ENCODE data around the gene ABHD16A.

ABHD16A gene

GRCh38 chr6:31732029-31732428 is 28.9 kb upstream of the ABHD16A start:
- no peak for DNase-seq (ENCODE audit: low read depth in 2 of 2, low spot score in 1 of 2)

- no peak for DNase-seq (ENCODE audit: low read depth in 2 of 2, low spot score in 1 of 2)
Observed at GRCh38 chr6:31730631-31731086, 27.5 kb upstream of the ABHD16A start.

GRCh38 chr6:31729979-31730630 is 27.0 kb upstream of the ABHD16A start:
- DNase-seq (ENCODE audit: low read depth in 2 of 2, low spot score in 1 of 2) = peak in 1 of 2 donors; percentile 46

GRCh38 chr6:31729515-31729978 is 26.4 kb upstream of the ABHD16A start:
- peak in 1 of 2 donors; percentile 65 for DNase-seq (ENCODE audit: low read depth in 2 of 2, low spot score in 1 of 2)

- peak in 1 of 2 donors; percentile 65 for DNase-seq (ENCODE audit: low read depth in 2 of 2, low spot score in 1 of 2)
Observed at GRCh38 chr6:31728767-31729514, 25.8 kb upstream of the ABHD16A start, which contains the start of gene DDAH2. Gene DDAH2, minus strand, starts transcription at chr6:31729299. Its CDS starts 138 bp downstream, at chr6:31729161.

- DNase-seq (ENCODE audit: low read depth in 2 of 2, low spot score in 1 of 2) = no peak
Observed at GRCh38 chr6:31727717-31728671, 24.9 kb upstream of the ABHD16A start.

- DNase-seq (ENCODE audit: low read depth in 2 of 2, low spot score in 1 of 2) = no peak
Observed at GRCh38 chr6:31727034-31727716, 24.1 kb upstream of the ABHD16A start.

GRCh38 chr6:31725502-31726350 is 22.6 kb upstream of the ABHD16A start:
- DNase-seq (ENCODE audit: low read depth in 2 of 2, low spot score in 1 of 2) = no peak

- no peak for DNase-seq (ENCODE audit: low read depth in 2 of 2, low spot score in 1 of 2)
Observed at GRCh38 chr6:31723980-31724691, 21.0 kb upstream of the ABHD16A start.

- no peak for DNase-seq (ENCODE audit: low read depth in 2 of 2, low spot score in 1 of 2)
Observed at GRCh38 chr6:31723245-31723979, 20.3 kb upstream of the ABHD16A start, which contains the start of gene MPIG6B. Gene MPIG6B, plus strand, starts transcription at chr6:31723373. Its CDS starts 11 bp downstream, at chr6:31723384.

GRCh38 chr6:31722173-31722572 is 19.0 kb upstream of the ABHD16A start:
- DNase-seq (ENCODE audit: low read depth in 2 of 2, low spot score in 1 of 2) = no peak

- no peak for DNase-seq (ENCODE audit: low read depth in 2 of 2, low spot score in 1 of 2)
Observed at GRCh38 chr6:31721351-31722020, 18.4 kb upstream of the ABHD16A start, which contains the start of gene LY6G6C. Gene LY6G6C, minus strand, starts transcription at chr6:31721746. Its CDS starts 67 bp downstream, at chr6:31721679.

- no peak for DNase-seq (ENCODE audit: low read depth in 2 of 2, low spot score in 1 of 2)
Observed at GRCh38 chr6:31720196-31720770, 17.2 kb upstream of the ABHD16A start.

GRCh38 chr6:31719001-31719400 is 15.9 kb upstream of the ABHD16A start:
- DNase-seq (ENCODE audit: low read depth in 2 of 2, low spot score in 1 of 2) = no peak

- DNase-seq (ENCODE audit: low read depth in 2 of 2, low spot score in 1 of 2) = no peak
Observed at GRCh38 chr6:31718265-31718664, 15.1 kb upstream of the ABHD16A start.

- no peak for DNase-seq (ENCODE audit: low read depth in 2 of 2, low spot score in 1 of 2)
Observed at GRCh38 chr6:31717499-31718222, 14.5 kb upstream of the ABHD16A start.

All from stimulated activated CD8-positive, alpha-beta memory T cell treated with anti-CD3 and anti-CD28 coated beads, Interleukin-4, amount 100 ng/mL, for 1 hour (primary cell).